H1 (cell line): ENCODE data around the gene ICOSLG. TPM values are rescaled to one million over a fixed set of nuclear protein-coding genes. Genes with fewer than 3 reads are reported as not detected.

ENCODE experiments used
- CTCF ChIA-PET: fragments of 300-600 bp; sonication (Branson Sonifier 250); formaldehyde crosslinking; loops from one replicate; lab custom pipeline; 2021; ENCODE audit not compliant: partially characterized antibody; lab: Charles Lee
- POLR2A ChIA-PET: fragments of 300-600 bp; sonication (Branson Sonifier 250); formaldehyde crosslinking; loops from one replicate; lab custom pipeline; 2021; ENCODE audit warnings: inconsistent platforms; ENCODE audit not compliant: partially characterized antibody; lab: Charles Lee
- DNase-seq, 2 experiments: peaks; one replicate each; pipeline versions ENCODE4 v3.0.0 to v3.0.0-alpha.2; 2010 to 2022; ENCODE audit warnings: low spot score in 2 of 2, low read depth in 1 of 2, mixed read lengths in 1 of 2
- FAIRE-seq: peaks from 2 replicates; lab custom pipeline; 2011; peaks lifted over from hg19 to GRCh38; lab: Jason Lieb, UNC
- H2AFZ ChIP-seq: 2 replicates; pipeline ENCODE4 v1.8.1; 2012; ENCODE audit warnings: low read length, inconsistent platforms
- H2AK5ac ChIP-seq: 2 replicates; pipeline ENCODE4 v1.6.1; 2013; ENCODE audit warnings: low read depth, low read length
- H2BK120ac ChIP-seq: replicated peaks from 2 replicates; pipeline ENCODE3; 2013; ENCODE audit warnings: low read depth, low read length, inconsistent platforms
- H2BK12ac ChIP-seq: 2 replicates; pipeline ENCODE4 v1.6.1; 2013; ENCODE audit warnings: low read depth, low read length
- H2BK15ac ChIP-seq: 2 replicates; pipeline ENCODE4 v1.6.1; 2013; ENCODE audit warnings: low read length
- H2BK20ac ChIP-seq: 2 replicates; pipeline ENCODE4 v1.6.1; 2013; ENCODE audit warnings: low read length
- H2BK5ac ChIP-seq: 2 replicates; pipeline ENCODE4 v1.6.1; 2013; ENCODE audit warnings: low read depth, low read length
- H3K14ac ChIP-seq: 2 replicates; pipeline ENCODE4 v1.6.1; 2013; ENCODE audit warnings: inconsistent platforms; ENCODE audit not compliant: insufficient read length
- H3K18ac ChIP-seq: 2 replicates; pipeline ENCODE4 v1.6.1; 2013; ENCODE audit warnings: low read length; ENCODE audit errors: extremely low read depth
- H3K23ac ChIP-seq: 2 replicates; pipeline ENCODE4 v1.6.1; 2013; ENCODE audit warnings: inconsistent platforms; ENCODE audit not compliant: insufficient read length
- H3K23me2 ChIP-seq: 2 replicates; pipeline ENCODE4 v1.6.1; 2013; ENCODE audit warnings: low read depth, low read length
- H3K27ac ChIP-seq: 2 replicates; pipeline ENCODE4 v1.6.1; 2011; ENCODE audit warnings: low read depth, low read length, inconsistent platforms
- H3K27me3 ChIP-seq, 4 experiments: replicated peaks in 1 of 4; 1 replicate in 1 of 4; 2 replicates in 3 of 4; pipeline versions ENCODE4 v1.6.1 to v1.8.1; 2011 to 2013; ENCODE audit warnings: low read length in 3 of 4, mild to moderate bottlenecking in 3 of 4, inconsistent platforms in 2 of 4, mixed read lengths in 2 of 4, moderate library complexity in 1 of 4; ENCODE audit not compliant: control insufficient read depth in 3 of 4, insufficient read depth in 3 of 4; ENCODE audit errors: extremely low read depth in 1 of 4
- H3K36me3 ChIP-seq, 4 experiments: 2 replicates each; pipeline versions ENCODE4 v1.6.1 to v1.8.1; 2011 to 2013; ENCODE audit warnings: mild to moderate bottlenecking in 4 of 4, low read length in 3 of 4, moderate library complexity in 2 of 4, control low read depth in 1 of 4, inconsistent platforms in 1 of 4; ENCODE audit not compliant: insufficient read depth in 4 of 4, control insufficient read depth in 2 of 4
- H3K4ac ChIP-seq: replicated peaks from 2 replicates; pipeline ENCODE3; 2013; ENCODE audit warnings: low read length, low read depth, mixed read lengths, inconsistent platforms; ENCODE audit not compliant: insufficient read length
- H3K4me1 ChIP-seq, 4 experiments: replicated peaks in 1 of 4; 1 replicate in 1 of 4; 2 replicates in 3 of 4; pipeline versions ENCODE4 v1.6.1 to v1.8.1; 2011 to 2013; ENCODE audit warnings: low read length in 3 of 4, inconsistent platforms in 2 of 4, mixed read lengths in 1 of 4; ENCODE audit not compliant: insufficient read depth in 4 of 4, control insufficient read depth in 3 of 4
- H3K4me2 ChIP-seq, 2 experiments: 2 replicates each; pipeline versions ENCODE4 v1.6.1 to v1.8.1; 2011 to 2013; ENCODE audit warnings: low read depth in 2 of 2, low read length in 2 of 2, control low read depth in 1 of 2, inconsistent platforms in 1 of 2, mild to moderate bottlenecking in 1 of 2; ENCODE audit not compliant: insufficient read depth in 1 of 2
- H3K4me3 ChIP-seq, 4 experiments: fragments of 200-600, 300-600 bp in 1 of 4; sonication (generic), shearing (Covaris generic), sonication (Bioruptor Twin) in 1 of 4; 2 replicates each; pipeline versions ENCODE4 v1.5.1 to v1.8.1; 2011 to 2016; ENCODE audit warnings: low read length in 4 of 4, low read depth in 3 of 4, control low read depth in 2 of 4, inconsistent platforms in 2 of 4, mild to moderate bottlenecking in 2 of 4, mixed read lengths in 1 of 4, moderate library complexity in 1 of 4; ENCODE audit not compliant: insufficient read depth in 2 of 4; ENCODE audit errors: extremely low read depth in 1 of 4
- H3K56ac ChIP-seq: replicated peaks from 2 replicates; pipeline ENCODE3; 2013; ENCODE audit warnings: low read depth, mild to moderate bottlenecking, mixed read lengths, low read length, inconsistent platforms; ENCODE audit not compliant: insufficient read length
- H3K79me1 ChIP-seq: 2 replicates; pipeline ENCODE4 v1.6.1; 2013; ENCODE audit warnings: low read depth, low read length, control low read depth
- H3K79me2 ChIP-seq, 2 experiments: 2 replicates each; pipeline versions ENCODE4 v1.6.1 to v1.8.1; 2012 to 2013; ENCODE audit warnings: low read length in 2 of 2, mild to moderate bottlenecking in 2 of 2, inconsistent platforms in 1 of 2; ENCODE audit not compliant: insufficient read depth in 2 of 2, control insufficient read depth in 1 of 2
- H3K9ac ChIP-seq, 4 experiments: replicated peaks in 1 of 4; 1 replicate in 1 of 4; 2 replicates in 3 of 4; pipeline versions ENCODE4 v1.6.1 to v1.8.1; 2011 to 2013; ENCODE audit warnings: low read depth in 3 of 4, low read length in 3 of 4, control low read depth in 2 of 4, mild to moderate bottlenecking in 2 of 4, moderate library complexity in 2 of 4, inconsistent platforms in 1 of 4; ENCODE audit errors: extremely low read depth in 1 of 4
- H3K9me3 ChIP-seq, 2 experiments: 2 replicates each; pipeline versions ENCODE4 v1.6.1 to v1.8.1; 2012 to 2013; ENCODE audit warnings: mild to moderate bottlenecking in 2 of 2, moderate library complexity in 2 of 2, control low read depth in 1 of 2, inconsistent platforms in 1 of 2, low read depth in 1 of 2, low read length in 1 of 2, mixed read lengths in 1 of 2; ENCODE audit not compliant: insufficient read depth in 2 of 2
- H4K20me1 ChIP-seq, 2 experiments: replicated peaks in 1 of 2; 2 replicates each; pipeline versions ENCODE3 to v1.8.1; 2011 to 2013; ENCODE audit warnings: inconsistent platforms in 2 of 2, low read length in 2 of 2, mild to moderate bottlenecking in 1 of 2; ENCODE audit not compliant: insufficient read depth in 2 of 2, control insufficient read depth in 1 of 2
- H4K5ac ChIP-seq: 2 replicates; pipeline ENCODE4 v1.6.1; 2013; ENCODE audit warnings: low read length, low read depth, mixed read lengths, inconsistent platforms; ENCODE audit not compliant: insufficient read length
- H4K8ac ChIP-seq: 2 replicates; pipeline ENCODE4 v1.8.0; 2013; ENCODE audit warnings: mild to moderate bottlenecking, moderate library complexity, low read length, inconsistent platforms; ENCODE audit not compliant: insufficient read depth; ENCODE audit errors: extremely low read depth
- H4K91ac ChIP-seq: replicated peaks from 2 replicates; pipeline ENCODE3; 2013; ENCODE audit warnings: low read length, mixed read lengths, inconsistent platforms; ENCODE audit not compliant: insufficient read length
- CBX5 ChIP-seq: fragments of 300-800, 300-1000 bp; sonication (generic); IDR thresholded peaks from 2 replicates; pipeline ENCODE4 v1.7.1; 2016; ENCODE audit warnings: antibody characterized with exemption, low read length, low read depth
- CBX8 ChIP-seq: fragments of 300-800, 300-1000 bp; sonication (generic); IDR thresholded peaks from 2 replicates; pipeline ENCODE4 v1.7.1; 2016; ENCODE audit warnings: low read depth, low read length, borderline replicate concordance
- EP300 ChIP-seq, 2 experiments: IDR thresholded peaks; 1 replicate in 1 of 2; 2 replicates in 1 of 2; pipeline ENCODE4 v1.6.1; 2011 to 2012; ENCODE audit warnings: low read depth in 2 of 2, low read length in 2 of 2, mild to moderate bottlenecking in 2 of 2, borderline replicate concordance in 1 of 2, inconsistent platforms in 1 of 2, moderate library complexity in 1 of 2
- FOSL1 ChIP-seq: IDR thresholded peaks from 2 replicates; pipeline ENCODE4 v1.6.1; 2011; ENCODE audit warnings: mild to moderate bottlenecking, low read depth, low read length, moderate library complexity; ENCODE audit not compliant: insufficient read depth
- RNF2 ChIP-seq: fragments of 200-900, 300-1000 bp; sonication (generic); IDR thresholded peaks from 2 replicates; pipeline ENCODE4 v1.7.1; 2016; ENCODE audit warnings: borderline replicate concordance, low read depth, mild to moderate bottlenecking, antibody characterized with exemption, low read length; ENCODE audit not compliant: poor library complexity, severe bottlenecking; ENCODE audit errors: missing control alignments
- SIRT6 ChIP-seq: IDR thresholded peaks from one replicate; pipeline ENCODE4 v1.7.1; 2012; ENCODE audit warnings: low read length, inconsistent platforms
- SRF ChIP-seq: IDR thresholded peaks from 2 replicates; pipeline ENCODE4 v1.6.1; 2011; ENCODE audit warnings: mild to moderate bottlenecking, low read depth, low read length, moderate library complexity
- ZNF274 ChIP-seq: IDR thresholded peaks from 2 replicates; pipeline ENCODE4 v1.7.0; 2012; ENCODE audit warnings: low read length, borderline replicate concordance; ENCODE audit errors: extremely low read depth
- WGBS, 2 experiments: shearing (Covaris generic) in 1 of 2; methylation state at CpG; one replicate each; pipeline versions ENCODE4 v1.1.6 to v1.1.7; 2013 to 2015; ENCODE audit warnings: low lambda C conversion rate in 2 of 2, mixed read lengths in 2 of 2, inconsistent platforms in 1 of 2, low coverage in 1 of 2, missing lambda C conversion rate in 1 of 2; ENCODE audit not compliant: insufficient replicate concordance in 2 of 2, insufficient coverage in 1 of 2, insufficient read length in 1 of 2; ENCODE audit errors: extremely low coverage in 1 of 2, missing lambda C conversion rate in 1 of 2; 5-methylcytosine and 5-hydroxymethylcytosine counted together
- polyA plus RNA-seq, 7 experiments: library from polyadenylated mRNA; depleted of rRNA in 3 of 7; stranded (reverse) in 5 of 7; unstranded in 2 of 7; fragments of >200 nt in 5 of 7; fragments of 200-250 nt in 2 of 7; gene quantifications; 1 replicate in 5 of 7; 2 replicates in 1 of 7; 4 replicates in 1 of 7; pipeline versions ENCODE4 v1.2.1 to v1.2.3, GENCODE V29; 2011 to 2013; ENCODE audit warnings: missing spikeins in 2 of 7, mixed read lengths in 2 of 7
- total RNA-seq: library from RNA; stranded (reverse); fragmentation: NEBNext Ultra II Directional; extraction: Animal tissue kit (Norgen Biotek cat#: 25700); gene quantifications from 2 replicates; pipeline ENCODE4 v1.2.1, GENCODE V29; 2021
- TF ChIP-seq, protein P1 (sequence below): IDR thresholded peaks from 2 replicates; pipeline ENCODE4 v1.6.1; 2012; ENCODE audit warnings: inconsistent platforms
- TF ChIP-seq, protein P2 (sequence below): IDR thresholded peaks from 2 replicates; pipeline ENCODE4 v1.6.1; 2011; ENCODE audit warnings: low read length, improper control_type of control experiment
- TF ChIP-seq, protein P3 (sequence below): IDR thresholded peaks from 2 replicates; pipeline ENCODE4 v1.6.1; 2012; ENCODE audit warnings: inconsistent platforms

The ICOSLG gene
- total and polyA plus RNA-seq, 2 of the 8 experiments (the other 6 are each of a cell fraction or from before 2014, with no cell fraction given) = 2.3 to 5.5 TPM

GRCh38 chr21:44263768-44264167 lies 23.0 kb upstream of the ICOSLG start:
- H2AFZ ChIP-seq = no peak overlapping the region
- no peak overlapping the region for H4K5ac ChIP-seq
- no peak overlapping the region for H2BK15ac ChIP-seq
- no peak overlapping the region for H3K56ac ChIP-seq
- H3K79me2 ChIP-seq = no peaks in the 10 kb centered on the region
- H2AK5ac ChIP-seq = no peak overlapping the region
- H4K20me1 ChIP-seq = no peaks in the 10 kb centered on the region
- no peak for FAIRE-seq
- H3K79me1 ChIP-seq = no peaks in the 10 kb centered on the region
- no peaks in the 10 kb centered on the region for H3K36me3 ChIP-seq
- H2BK120ac ChIP-seq = no peak overlapping the region
- H2BK12ac ChIP-seq = no peak overlapping the region
- no peak overlapping the region for H3K4ac ChIP-seq
- peaks cover 0 to 7% (median 4%) of the 10 kb centered on the region in 4 experiments; a peak in 6 of 7 replicates for H3K4me1 ChIP-seq
- no peak overlapping the region for H3K4me3 ChIP-seq
- H3K18ac ChIP-seq = no peak overlapping the region
- DNase-seq = no peak
- H2BK20ac ChIP-seq = no peak overlapping the region
- H4K91ac ChIP-seq = no peak overlapping the region
- H3K27me3 ChIP-seq = no peaks in the 10 kb centered on the region
- H4K8ac ChIP-seq = no peak overlapping the region
- ChIA-PET CTCF (no interaction called here), POLR2A (interaction anchor here (0.6 kb wide), 1 partner anchor 475 kb away, joined by 3 read pairs; no protein-coding TSS in a partner anchor)
- no peak overlapping the region for H3K4me2 ChIP-seq
- no peaks in the 10 kb centered on the region for H3K9me3 ChIP-seq
- no peaks in the 10 kb centered on the region for H3K23me2 ChIP-seq
- no peak overlapping the region for H3K9ac ChIP-seq
- no peak overlapping the region for H3K23ac ChIP-seq
- H2BK5ac ChIP-seq = no peak overlapping the region
- no peak overlapping the region for H3K27ac ChIP-seq
- 90% methylated on average over 2 of the region's 4 CpGs; no CpG with 5 or more reads in 1 of the 2 experiments for WGBS, 2 experiments
- H3K14ac ChIP-seq = no peak overlapping the region
- TF ChIP-seq CBX8 = no peak
- TF ChIP-seq, protein P1, sequence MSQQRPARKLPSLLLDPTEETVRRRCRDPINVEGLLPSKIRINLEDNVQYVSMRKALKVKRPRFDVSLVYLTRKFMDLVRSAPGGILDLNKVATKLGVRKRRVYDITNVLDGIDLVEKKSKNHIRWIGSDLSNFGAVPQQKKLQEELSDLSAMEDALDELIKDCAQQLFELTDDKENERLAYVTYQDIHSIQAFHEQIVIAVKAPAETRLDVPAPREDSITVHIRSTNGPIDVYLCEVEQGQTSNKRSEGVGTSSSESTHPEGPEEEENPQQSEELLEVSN = no peak
- no peak for TF ChIP-seq SIRT6
- TF ChIP-seq SRF = no peak
- no peak for TF ChIP-seq FOSL1
- no peak for TF ChIP-seq CBX5
- TF ChIP-seq EP300 (IDR thresholded peaks at IDR 0.05; ENCODE audit: borderline replicate concordance in 1 of 2, low read depth in 2 of 2, low read length in 2 of 2) = no peak
- TF ChIP-seq, protein P2, sequence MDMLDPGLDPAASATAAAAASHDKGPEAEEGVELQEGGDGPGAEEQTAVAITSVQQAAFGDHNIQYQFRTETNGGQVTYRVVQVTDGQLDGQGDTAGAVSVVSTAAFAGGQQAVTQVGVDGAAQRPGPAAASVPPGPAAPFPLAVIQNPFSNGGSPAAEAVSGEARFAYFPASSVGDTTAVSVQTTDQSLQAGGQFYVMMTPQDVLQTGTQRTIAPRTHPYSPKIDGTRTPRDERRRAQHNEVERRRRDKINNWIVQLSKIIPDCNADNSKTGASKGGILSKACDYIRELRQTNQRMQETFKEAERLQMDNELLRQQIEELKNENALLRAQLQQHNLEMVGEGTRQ = no peak
- TF ChIP-seq, protein P3, sequence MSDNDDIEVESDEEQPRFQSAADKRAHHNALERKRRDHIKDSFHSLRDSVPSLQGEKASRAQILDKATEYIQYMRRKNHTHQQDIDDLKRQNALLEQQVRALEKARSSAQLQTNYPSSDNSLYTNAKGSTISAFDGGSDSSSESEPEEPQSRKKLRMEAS = no peak
- TF ChIP-seq ZNF274 = no peak
- no peak for TF ChIP-seq RNF2
